Measurements from ENCODE around the gene EDNRB. TPM values are rescaled to one million over a fixed set of nuclear protein-coding genes. Genes with fewer than 3 reads are reported as not detected.

The EDNRB gene
- total RNA-seq, 1 donor from 2014 or later: not detected

DNA sequence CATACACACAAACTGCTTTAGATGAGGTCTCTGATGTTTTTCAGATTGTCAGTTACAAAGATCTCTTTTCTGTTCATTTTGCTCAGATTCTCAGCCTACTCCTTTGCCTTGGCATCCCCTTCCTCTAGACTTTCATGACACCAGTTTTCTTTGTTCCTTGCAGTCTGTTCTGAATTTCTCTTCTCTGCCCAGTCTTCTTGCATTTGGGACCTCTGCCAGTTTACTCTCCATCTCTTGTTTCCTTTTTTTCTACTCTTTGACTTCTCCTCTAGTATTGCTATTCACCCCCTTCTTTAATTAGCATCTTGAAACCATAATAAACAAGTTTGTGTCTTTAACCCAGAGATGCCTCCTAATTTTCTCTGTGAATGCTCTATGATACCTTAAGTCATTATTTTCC is 26.1 kb downstream of the EDNRB start:
- Mint-ChIP-seq H3K27ac (ENCODE audit: unreplicated experiment) (no peak overlapping the region), H3K4me1 (ENCODE audit: unreplicated experiment) (no peaks in the 10 kb centered on the region), H3K4me3 (ENCODE audit: unreplicated experiment) (no peak overlapping the region), H3K27me3 (ENCODE audit: unreplicated experiment) (no peaks in the 10 kb centered on the region), H3K9me3 (ENCODE audit: unreplicated experiment) (no peaks in the 10 kb centered on the region), H3K36me3 (ENCODE audit: unreplicated experiment) (no peaks in the 10 kb centered on the region)
- no peak for DNase-seq (ENCODE audit: extremely low spot score, unreplicated experiment)
- TF ChIP-seq, protein P1, sequence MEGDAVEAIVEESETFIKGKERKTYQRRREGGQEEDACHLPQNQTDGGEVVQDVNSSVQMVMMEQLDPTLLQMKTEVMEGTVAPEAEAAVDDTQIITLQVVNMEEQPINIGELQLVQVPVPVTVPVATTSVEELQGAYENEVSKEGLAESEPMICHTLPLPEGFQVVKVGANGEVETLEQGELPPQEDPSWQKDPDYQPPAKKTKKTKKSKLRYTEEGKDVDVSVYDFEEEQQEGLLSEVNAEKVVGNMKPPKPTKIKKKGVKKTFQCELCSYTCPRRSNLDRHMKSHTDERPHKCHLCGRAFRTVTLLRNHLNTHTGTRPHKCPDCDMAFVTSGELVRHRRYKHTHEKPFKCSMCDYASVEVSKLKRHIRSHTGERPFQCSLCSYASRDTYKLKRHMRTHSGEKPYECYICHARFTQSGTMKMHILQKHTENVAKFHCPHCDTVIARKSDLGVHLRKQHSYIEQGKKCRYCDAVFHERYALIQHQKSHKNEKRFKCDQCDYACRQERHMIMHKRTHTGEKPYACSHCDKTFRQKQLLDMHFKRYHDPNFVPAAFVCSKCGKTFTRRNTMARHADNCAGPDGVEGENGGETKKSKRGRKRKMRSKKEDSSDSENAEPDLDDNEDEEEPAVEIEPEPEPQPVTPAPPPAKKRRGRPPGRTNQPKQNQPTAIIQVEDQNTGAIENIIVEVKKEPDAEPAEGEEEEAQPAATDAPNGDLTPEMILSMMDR (IDR thresholded peaks at IDR 0.05): no peak

DNA sequence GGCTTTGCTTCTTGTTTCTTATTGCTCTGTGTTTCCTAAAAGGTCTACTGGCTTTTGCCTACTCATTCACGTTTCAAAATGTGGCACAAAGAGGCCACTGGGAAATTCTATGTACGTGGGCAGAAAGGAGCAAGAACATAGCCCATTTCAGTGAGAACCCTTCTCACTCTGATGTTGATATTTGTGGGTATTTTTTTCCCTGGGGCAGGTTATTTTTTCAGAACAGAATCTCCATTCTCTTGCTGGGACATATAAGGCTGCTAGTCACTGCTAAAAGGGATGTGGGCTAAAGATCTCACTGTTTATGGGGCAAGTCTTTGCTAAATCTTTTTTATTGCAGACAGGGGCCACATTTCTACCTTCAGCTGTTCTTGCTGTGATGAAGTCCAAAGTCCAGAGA is 27.1 kb downstream of the EDNRB start:
- no peaks in the 10 kb centered on the region for H3K27me3 Mint-ChIP-seq (ENCODE audit: unreplicated experiment)
- H3K27ac Mint-ChIP-seq (ENCODE audit: unreplicated experiment): no peak overlapping the region
- H3K4me3 Mint-ChIP-seq (ENCODE audit: unreplicated experiment): no peak overlapping the region
- H3K4me1 Mint-ChIP-seq (ENCODE audit: unreplicated experiment): no peaks in the 10 kb centered on the region
- TF ChIP-seq, protein P1 (IDR thresholded peaks at IDR 0.05): no peak
- no peaks in the 10 kb centered on the region for H3K9me3 Mint-ChIP-seq (ENCODE audit: unreplicated experiment)
- no peak for DNase-seq (ENCODE audit: extremely low spot score, unreplicated experiment)
- no peaks in the 10 kb centered on the region for H3K36me3 Mint-ChIP-seq (ENCODE audit: unreplicated experiment)

DNA sequence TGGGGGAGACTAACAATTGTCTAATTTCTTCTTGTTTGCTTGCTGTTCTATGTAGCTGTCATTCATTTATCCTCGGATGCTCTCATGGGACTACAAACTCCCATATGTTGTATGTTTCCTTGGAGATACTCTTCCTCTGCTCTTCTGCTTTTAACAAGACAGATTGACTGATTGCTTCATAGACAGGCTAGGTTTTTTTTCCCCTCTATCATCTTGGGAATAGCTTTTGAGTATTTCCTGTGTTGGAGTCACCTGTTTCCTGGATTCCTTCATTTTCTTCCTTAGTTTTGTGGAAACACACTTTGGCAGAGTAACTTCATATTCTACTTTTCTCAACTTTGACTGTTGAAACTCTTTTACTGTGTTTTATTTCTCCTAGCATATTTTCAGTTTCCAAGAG is 27.6 kb downstream of the EDNRB start:
- Mint-ChIP-seq H3K4me1 (ENCODE audit: unreplicated experiment) (no peaks in the 10 kb centered on the region), H3K27me3 (ENCODE audit: unreplicated experiment) (no peaks in the 10 kb centered on the region), H3K36me3 (ENCODE audit: unreplicated experiment) (no peaks in the 10 kb centered on the region), H3K4me3 (ENCODE audit: unreplicated experiment) (no peak overlapping the region), H3K27ac (ENCODE audit: unreplicated experiment) (no peak overlapping the region), H3K9me3 (ENCODE audit: unreplicated experiment) (no peaks in the 10 kb centered on the region)
- no peak for DNase-seq (ENCODE audit: extremely low spot score, unreplicated experiment)
- TF ChIP-seq, protein P1 (IDR thresholded peaks at IDR 0.05): no peak

DNA sequence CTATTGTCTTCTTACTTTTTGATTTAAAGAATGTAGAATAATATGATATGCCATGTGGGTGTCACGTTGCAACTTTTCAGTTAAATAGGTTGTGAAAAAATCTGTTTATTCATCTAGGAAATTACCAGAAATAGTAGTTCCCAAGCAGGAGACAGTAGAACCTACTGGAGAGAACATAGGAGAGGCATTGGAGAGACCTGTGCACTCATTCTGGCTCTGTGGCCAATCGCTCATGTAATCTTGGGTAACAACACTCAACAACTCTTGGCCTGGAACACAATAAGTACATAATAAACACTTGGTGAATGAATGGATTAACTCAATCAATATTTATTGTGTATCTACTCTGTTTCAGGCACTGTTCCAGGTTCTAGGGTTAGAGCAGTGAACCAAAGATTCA is 35.3 kb downstream of the EDNRB start:
- no peak for DNase-seq (ENCODE audit: extremely low spot score, unreplicated experiment)
- no peaks in the 10 kb centered on the region for H3K27me3 Mint-ChIP-seq (ENCODE audit: unreplicated experiment)
- no peak overlapping the region for H3K27ac Mint-ChIP-seq (ENCODE audit: unreplicated experiment)
- TF ChIP-seq, protein P1 (IDR thresholded peaks at IDR 0.05): no peak
- H3K9me3 Mint-ChIP-seq (ENCODE audit: unreplicated experiment): no peaks in the 10 kb centered on the region
- H3K4me1 Mint-ChIP-seq (ENCODE audit: unreplicated experiment): no peaks in the 10 kb centered on the region
- H3K36me3 Mint-ChIP-seq (ENCODE audit: unreplicated experiment): no peaks in the 10 kb centered on the region
- H3K4me3 Mint-ChIP-seq (ENCODE audit: unreplicated experiment): no peak overlapping the region

DNA sequence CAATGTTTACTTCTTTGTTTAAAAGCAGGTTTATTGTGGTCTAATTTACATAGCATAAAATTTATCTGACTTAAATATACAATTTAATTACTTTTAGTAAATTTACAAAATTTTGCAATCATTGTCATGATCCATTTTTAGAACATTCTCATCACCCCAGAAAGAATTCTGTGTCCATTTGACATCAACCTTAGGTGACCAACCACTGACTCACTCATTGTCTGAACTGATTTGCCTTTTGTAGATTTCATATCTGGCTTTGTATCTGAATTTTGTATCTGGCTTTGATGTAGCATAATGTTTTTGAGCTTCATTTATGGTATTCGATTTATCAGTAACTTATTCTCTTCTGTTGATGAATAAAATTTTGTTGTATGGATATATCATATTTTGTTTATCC is 40.4 kb downstream of the EDNRB start:
- TF ChIP-seq, protein P1 (IDR thresholded peaks at IDR 0.05): no peak
- no peak for DNase-seq (ENCODE audit: extremely low spot score, unreplicated experiment)

More for the DNA sequence above, 40.4 kb downstream of the EDNRB start:
- Mint-ChIP-seq H3K4me1 (ENCODE audit: unreplicated experiment) (no peaks in the 10 kb centered on the region), H3K27ac (ENCODE audit: unreplicated experiment) (no peak overlapping the region), H3K9me3 (ENCODE audit: unreplicated experiment) (no peaks in the 10 kb centered on the region), H3K36me3 (ENCODE audit: unreplicated experiment) (no peaks in the 10 kb centered on the region), H3K27me3 (ENCODE audit: unreplicated experiment) (no peaks in the 10 kb centered on the region), H3K4me3 (ENCODE audit: unreplicated experiment) (no peak overlapping the region)
